ENCODE results near the gene ARHGAP24. TPM values are rescaled to one million over a fixed set of nuclear protein-coding genes. Genes with fewer than 3 reads are reported as not detected.

Gene ARHGAP24
- total and polyA plus RNA-seq, 4 donors = 1.8 to 15.2 (median 3.3) TPM

GRCh38 chr4:85994576-85994975, 519.6 kb downstream of the ARHGAP24 start:
- TF ChIP-seq TAF1 (conservative IDR thresholded peaks at IDR 0.05) = no peak
- DNase-seq (ENCODE audit: low spot score) = no peak
- no peak overlapping the region for H3K27ac ChIP-seq (ENCODE audit: low read depth in 1 of 2, low read length in 2 of 2)
- no peaks in the 10 kb centered on the region for H3K9me3 ChIP-seq (ENCODE audit: control insufficient read depth in 4 of 4, low read length in 3 of 4)
- H3K27me3 ChIP-seq (ENCODE audit: control insufficient read depth in 4 of 4, insufficient read depth in 4 of 4, low read length in 3 of 4) = no peaks in the 10 kb centered on the region
- H3K4me3 ChIP-seq (ENCODE audit: low read depth in 1 of 3, low read length in 3 of 3) = no peak overlapping the region
- no peaks in the 10 kb centered on the region for H3K4me1 ChIP-seq (ENCODE audit: control insufficient read depth in 4 of 4, insufficient read depth in 4 of 4, low read length in 3 of 4)
- peaks cover 0 to 10% (median 3%) of the 10 kb centered on the region in 4 donors for H3K36me3 ChIP-seq (ENCODE audit: control insufficient read depth in 4 of 4, insufficient read depth in 3 of 4, low read depth in 1 of 4, low read length in 3 of 4)
- H3K9ac ChIP-seq (ENCODE audit: low read depth in 1 of 2, low read length in 2 of 2) = no peak overlapping the region

DNA sequence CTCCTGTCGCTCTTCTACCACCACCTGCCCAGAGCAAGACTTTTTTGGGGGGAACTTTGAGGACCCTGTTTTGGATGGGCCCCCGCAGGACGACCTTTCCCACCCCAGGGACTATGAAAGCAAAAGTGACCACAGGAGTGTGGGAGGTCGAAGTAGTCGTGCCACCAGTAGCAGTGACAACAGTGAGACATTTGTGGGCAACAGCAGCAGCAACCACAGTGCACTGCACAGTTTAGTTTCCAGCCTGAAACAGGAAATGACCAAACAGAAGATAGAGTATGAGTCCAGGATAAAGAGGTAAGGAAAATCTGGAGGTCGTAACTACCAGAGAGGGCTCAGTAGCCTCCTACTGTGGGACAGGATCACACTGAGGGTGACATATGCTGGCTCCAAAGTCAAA, 520.4 kb downstream of the ARHGAP24 start:
- H3K4me3 ChIP-seq (ENCODE audit: low read depth in 1 of 3, low read length in 3 of 3) = no peak overlapping the region
- peaks cover 0 to 10% (median 3%) of the 10 kb centered on the region in 4 donors for H3K36me3 ChIP-seq (ENCODE audit: control insufficient read depth in 4 of 4, insufficient read depth in 3 of 4, low read depth in 1 of 4, low read length in 3 of 4)
- 88% methylated on average over 6 of the region's 6 CpGs for WGBS
- no peaks in the 10 kb centered on the region for H3K9me3 ChIP-seq (ENCODE audit: control insufficient read depth in 4 of 4, low read length in 3 of 4)
- H3K4me1 ChIP-seq (ENCODE audit: control insufficient read depth in 4 of 4, insufficient read depth in 4 of 4, low read length in 3 of 4) = no peaks in the 10 kb centered on the region
- no peak overlapping the region for H3K9ac ChIP-seq (ENCODE audit: low read depth in 1 of 2, low read length in 2 of 2)
- no peak for DNase-seq (ENCODE audit: low spot score)
- no peak overlapping the region for H3K27ac ChIP-seq (ENCODE audit: low read depth in 1 of 2, low read length in 2 of 2)
- TF ChIP-seq REST (IDR thresholded peaks at IDR 0.05) (no peak), RAD21 (IDR thresholded peaks at IDR 0.05) (no peak), FOXA1 (IDR thresholded peaks at IDR 0.05) (no peak), YY1 (IDR thresholded peaks at IDR 0.05) (no peak), SP1 (IDR thresholded peaks at IDR 0.05) (no peak), TAF1 (conservative IDR thresholded peaks at IDR 0.05) (no peak), MAX (IDR thresholded peaks at IDR 0.05) (no peak), EGR1 (IDR thresholded peaks at IDR 0.05; ENCODE audit: low read depth in 2 of 2) (no peak), CTCF (IDR thresholded peaks at IDR 0.05; ENCODE audit: low read depth, low read length, missing input control) (no peak), JUND (IDR thresholded peaks at IDR 0.05) (no peak), RXRA (IDR thresholded peaks at IDR 0.05) (no peak), HNF4A (conservative IDR thresholded peaks at IDR 0.05) (no peak), HNF4G (IDR thresholded peaks at IDR 0.05) (no peak), FOXA2 (IDR thresholded peaks at IDR 0.05) (no peak)
- TF ChIP-seq, protein P1, sequence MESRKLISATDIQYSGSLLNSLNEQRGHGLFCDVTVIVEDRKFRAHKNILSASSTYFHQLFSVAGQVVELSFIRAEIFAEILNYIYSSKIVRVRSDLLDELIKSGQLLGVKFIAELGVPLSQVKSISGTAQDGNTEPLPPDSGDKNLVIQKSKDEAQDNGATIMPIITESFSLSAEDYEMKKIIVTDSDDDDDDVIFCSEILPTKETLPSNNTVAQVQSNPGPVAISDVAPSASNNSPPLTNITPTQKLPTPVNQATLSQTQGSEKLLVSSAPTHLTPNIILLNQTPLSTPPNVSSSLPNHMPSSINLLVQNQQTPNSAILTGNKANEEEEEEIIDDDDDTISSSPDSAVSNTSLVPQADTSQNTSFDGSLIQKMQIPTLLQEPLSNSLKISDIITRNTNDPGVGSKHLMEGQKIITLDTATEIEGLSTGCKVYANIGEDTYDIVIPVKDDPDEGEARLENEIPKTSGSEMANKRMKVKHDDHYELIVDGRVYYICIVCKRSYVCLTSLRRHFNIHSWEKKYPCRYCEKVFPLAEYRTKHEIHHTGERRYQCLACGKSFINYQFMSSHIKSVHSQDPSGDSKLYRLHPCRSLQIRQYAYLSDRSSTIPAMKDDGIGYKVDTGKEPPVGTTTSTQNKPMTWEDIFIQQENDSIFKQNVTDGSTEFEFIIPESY (IDR thresholded peaks at IDR 0.05) = no peak
- TF ChIP-seq, protein P2, sequence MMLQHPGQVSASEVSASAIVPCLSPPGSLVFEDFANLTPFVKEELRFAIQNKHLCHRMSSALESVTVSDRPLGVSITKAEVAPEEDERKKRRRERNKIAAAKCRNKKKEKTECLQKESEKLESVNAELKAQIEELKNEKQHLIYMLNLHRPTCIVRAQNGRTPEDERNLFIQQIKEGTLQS (IDR thresholded peaks at IDR 0.05) = no peak
- H3K27me3 ChIP-seq (ENCODE audit: control insufficient read depth in 4 of 4, insufficient read depth in 4 of 4, low read length in 3 of 4) = no peaks in the 10 kb centered on the region

All from liver (tissue), 9 donors.